ENCODE results near the gene FAM149A. TPM values are rescaled to one million over a fixed set of nuclear protein-coding genes. Genes with fewer than 3 reads are reported as not detected.

The FAM149A gene
- polyA plus RNA-seq, 12 donors = 6.1 to 10.1 (median 8.6) TPM; not detected in 2

GRCh38 chr4:186104890-186105646 lies 564 bp downstream of the FAM149A start:
- no peak for DNase-seq

GRCh38 chr4:186105647-186106321 lies 1.3 kb downstream of the FAM149A start:
- DNase-seq = no peak

GRCh38 chr4:186107947-186108346 lies 3.4 kb downstream of the FAM149A start:
- no peak for DNase-seq

- no peak for DNase-seq
These were observed 3.9 kb downstream of the FAM149A start for GRCh38 chr4:186108391-186108790.

- DNase-seq = no peak
These were observed 4.7 kb downstream of the FAM149A start for GRCh38 chr4:186109245-186109644.

GRCh38 chr4:186116697-186117096 lies 12.2 kb downstream of the FAM149A start:
- DNase-seq = no peak

GRCh38 chr4:186118582-186118981 lies 14.1 kb downstream of the FAM149A start:
- no peak for DNase-seq

- no peak for DNase-seq
These were observed 16.6 kb downstream of the FAM149A start for GRCh38 chr4:186121057-186121456.

- DNase-seq = no peak
These were observed 24.3 kb downstream of the FAM149A start for GRCh38 chr4:186128842-186129241.

GRCh38 chr4:186131935-186132334 lies 27.4 kb downstream of the FAM149A start:
- no peak for DNase-seq

- no peak for DNase-seq
These were observed 28.2 kb downstream of the FAM149A start for GRCh38 chr4:186132577-186133242.

GRCh38 chr4:186134257-186134656 lies 29.8 kb downstream of the FAM149A start:
- DNase-seq = no peak

- no peak for DNase-seq
These were observed 30.4 kb downstream of the FAM149A start for GRCh38 chr4:186134861-186135260.

- no peak for DNase-seq
These were observed 32.8 kb downstream of the FAM149A start for GRCh38 chr4:186137196-186137794.

- DNase-seq = peak; percentile 67
These were observed 39.9 kb downstream of the FAM149A start for GRCh38 chr4:186144198-186144945.

- peak; percentile 46 for DNase-seq
These were observed 40.6 kb downstream of the FAM149A start for GRCh38 chr4:186144946-186145569.

GRCh38 chr4:186146458-186146857 lies 42.0 kb downstream of the FAM149A start:
- DNase-seq = no peak

- DNase-seq = no peak
These were observed 44.0 kb downstream of the FAM149A start for GRCh38 chr4:186148336-186148975.

- DNase-seq = peak; percentile 46
These were observed 45.4 kb downstream of the FAM149A start for GRCh38 chr4:186149872-186150271.

GRCh38 chr4:186150926-186151325 lies 46.4 kb downstream of the FAM149A start:
- no peak for DNase-seq

- no peak for DNase-seq
These were observed 47.0 kb downstream of the FAM149A start for GRCh38 chr4:186151499-186151898.

All from muscle of arm (tissue), 12 donors.